HepG2 (cell line): ENCODE data around the gene FAM53B. TPM values are rescaled to one million over a fixed set of nuclear protein-coding genes. Genes with fewer than 3 reads are reported as not detected.

Experiments
- ATAC-seq: fragments of 200-7000 bp; cut with Tn5 transposase; 3 replicates; pipeline ENCODE4 v1.9.1; 2020; ENCODE audit warnings: mild to moderate bottlenecking, moderate library complexity
- BruUV-seq: library from RNA; stranded (reverse); fragments of 400-500 nt; replicated peaks from 2 replicates; lab custom pipeline; 2021; lab: Mats Ljungman, UMichigan
- CTCF ChIA-PET: fragments of 300-600 bp; formaldehyde crosslinking; extraction: SDS; loops from one replicate; lab custom pipeline; 2021; ENCODE audit warnings: low total read pairs, inconsistent platforms, low intra/inter-chr PET ratio; lab: Yijun Ruan, JAX
- POLR2A ChIA-PET: fragments of 350-600 bp; sonication (Branson Sonifier 250); formaldehyde crosslinking; loops from one replicate; lab custom pipeline; 2020; ENCODE audit warnings: antibody characterized with exemption, inconsistent platforms; lab: Yijun Ruan, JAX
- DNase-seq: peaks from one replicate; pipeline ENCODE4 v3.0.0-alpha.2; 2015; ENCODE audit warnings: low spot score
- FAIRE-seq: peaks from 3 replicates; lab custom pipeline; 2011; peaks lifted over from hg19 to GRCh38; lab: Jason Lieb, UNC
- H2AFZ ChIP-seq: one replicate; pipeline ENCODE4 v1.6.1; 2011; ENCODE audit warnings: low read length, inconsistent platforms
- H3K27ac ChIP-seq: fragments of 300-600 bp; 3 replicates; pipeline ENCODE4 v1.8.0; 2011; ENCODE audit warnings: mixed run types, mild to moderate bottlenecking, mixed read lengths, low read length, inconsistent platforms; ENCODE audit not compliant: insufficient read depth; ENCODE audit errors: extremely low read length
- H3K27me3 ChIP-seq, 2 experiments: fragments of 200-600 bp in 1 of 2; 2 replicates in 1 of 2; 3 replicates in 1 of 2; pipeline versions ENCODE4 v1.6.0 to v1.8.0; 2011; ENCODE audit warnings: low read length in 2 of 2, mild to moderate bottlenecking in 2 of 2, moderate library complexity in 2 of 2, inconsistent platforms in 1 of 2; ENCODE audit not compliant: insufficient read depth in 2 of 2, control insufficient read depth in 1 of 2
- H3K36me3 ChIP-seq, 2 experiments: fragments of 200-600 bp in 1 of 2; replicated peaks in 1 of 2; 2 replicates in 1 of 2; 3 replicates in 1 of 2; pipeline versions ENCODE4 v1.5.1 to v1.8.0; 2011; ENCODE audit warnings: low read length in 2 of 2, inconsistent platforms in 1 of 2; ENCODE audit not compliant: insufficient read depth in 2 of 2, control insufficient read depth in 1 of 2
- H3K4me1 ChIP-seq: 2 replicates; pipeline ENCODE4 v1.5.1; 2012; ENCODE audit warnings: low read length, inconsistent platforms; ENCODE audit not compliant: insufficient read depth
- H3K4me2 ChIP-seq: 2 replicates; pipeline ENCODE4 v1.6.0; 2011; ENCODE audit warnings: low read depth, low read length, inconsistent platforms
- H3K4me3 ChIP-seq, 3 experiments: fragments of 200-600 bp in 1 of 3; sonication (generic), shearing (Covaris generic) in 1 of 3; replicated peaks in 1 of 3; 2 replicates each; pipeline ENCODE4 v1.5.1; 2011 to 2016; ENCODE audit warnings: low read length in 3 of 3, inconsistent platforms in 2 of 3, low read depth in 2 of 3, mild to moderate bottlenecking in 2 of 3, control low read depth in 1 of 3, mixed read lengths in 1 of 3; ENCODE audit not compliant: insufficient read depth in 1 of 3
- H3K79me2 ChIP-seq: one replicate; pipeline ENCODE4 v1.6.1; 2011; ENCODE audit warnings: low read length, inconsistent platforms; ENCODE audit not compliant: insufficient read depth
- H3K9ac ChIP-seq: 2 replicates; pipeline ENCODE4 v1.6.0; 2011; ENCODE audit warnings: mild to moderate bottlenecking, low read depth, low read length, inconsistent platforms; ENCODE audit not compliant: insufficient read depth
- H3K9me3 ChIP-seq: 2 replicates; pipeline ENCODE4 v1.5.1; 2012; ENCODE audit warnings: mild to moderate bottlenecking, low read length
- H4K20me1 ChIP-seq: 2 replicates; pipeline ENCODE4 v1.6.0; 2011; ENCODE audit warnings: inconsistent platforms, mild to moderate bottlenecking, low read length, moderate library complexity; ENCODE audit not compliant: insufficient read depth
- EEA1 ChIP-seq: sonication (generic); formaldehyde crosslinking; IDR thresholded peaks from 2 replicates; pipeline ENCODE4 v1.5.1; 2020; ENCODE audit warnings: mild to moderate bottlenecking, missing genetic modification reagents, borderline replicate concordance
- FOXM1 ChIP-seq: sonication (generic); formaldehyde crosslinking; IDR thresholded peaks from 2 replicates; pipeline ENCODE4 v1.5.0; 2020; ENCODE audit warnings: missing genetic modification reagents
- MEIS2 ChIP-seq: sonication (generic); formaldehyde crosslinking; IDR thresholded peaks from 2 replicates; pipeline ENCODE4 v1.9.0; 2021; ENCODE audit warnings: mild to moderate bottlenecking, missing genetic modification reagents
- PAWR ChIP-seq: sonication (generic); formaldehyde crosslinking; IDR thresholded peaks from 2 replicates; pipeline ENCODE4 v1.4.0; 2020; ENCODE audit warnings: missing genetic modification reagents, mild to moderate bottlenecking, borderline replicate concordance
- RAD51 ChIP-seq: fragments of 450-650 bp; IDR thresholded peaks from 2 replicates; pipeline ENCODE4 v1.6.1; 2016; ENCODE audit warnings: borderline replicate concordance
- WGBS: methylation state at CpG from one replicate; pipeline ENCODE4 v1.1.6; 2017; ENCODE audit warnings: low lambda C conversion rate; 5-methylcytosine and 5-hydroxymethylcytosine counted together
- in situ Hi-C: cut with HindIII; loops from 2 replicates; pipeline ENCODE4 v1.10.0; 2017; ENCODE audit warnings: low pct_unique_long_range_greater_than_20kb; ENCODE audit not compliant: extremely low pct_ligation_motif_present
- intact Hi-C: fragments of 100-400 bp; cut with micrococcal nuclease; formaldehyde crosslinking; loops from one replicate; pipeline ENCODE4 v1.10.0; 2022; ENCODE audit not compliant: unreplicated experiment
- polyA plus RNA-seq, 8 experiments: library from polyadenylated mRNA; depleted of rRNA in 3 of 8; stranded (reverse) in 7 of 8; unstranded in 1 of 8; fragments of >200 nt; fragmentation: Illumina TruSeq in 4 of 8; extraction: Trizol in 4 of 8; gene quantifications; 2 replicates each; pipeline versions ENCODE4 v1.2.1 to v1.2.3, GENCODE V29; 2011 to 2016; ENCODE audit warnings: low read depth in 4 of 8, missing spikeins in 1 of 8, mixed read lengths in 1 of 8; ENCODE audit not compliant: insufficient read depth in 1 of 8
- total RNA-seq, 5 experiments: library from RNA; depleted of rRNA; stranded (reverse); fragments of >200 nt; fragmentation: Illumina TruSeq; extraction: Trizol; gene quantifications; 2 replicates each; pipeline ENCODE4 v1.2.3, GENCODE V29; 2016; ENCODE audit warnings: low read depth in 1 of 5
- TF ChIP-seq, protein P1 (sequence below): sonication (generic); formaldehyde crosslinking; IDR thresholded peaks from 2 replicates; pipeline ENCODE4 v1.9.0; 2021; ENCODE audit warnings: mild to moderate bottlenecking, missing genetic modification reagents

Gene FAM53B
- total and polyA plus RNA-seq, 2 of the 13 experiments (the other 11 are each of a cell fraction or from before 2014, with no cell fraction given) = 6.4 to 19.3 TPM

DNA sequence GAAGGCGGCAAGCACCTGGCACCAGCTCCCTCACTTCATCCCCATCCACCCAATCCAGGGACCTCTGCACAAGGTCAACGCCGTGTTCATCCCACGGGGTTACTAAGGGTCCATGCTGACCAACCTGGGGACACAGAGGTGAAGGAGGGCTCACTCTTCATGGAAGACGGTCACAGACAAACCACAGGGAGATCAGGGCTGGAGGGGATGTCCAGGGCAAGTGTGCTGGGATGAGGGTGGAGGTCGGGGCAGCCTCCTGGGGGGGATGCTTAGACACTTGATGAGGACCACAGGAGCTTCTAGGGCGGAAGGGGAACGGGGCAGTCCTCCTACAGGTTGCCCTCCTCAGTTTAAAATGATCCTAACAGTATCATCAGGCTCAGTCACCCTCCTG, 46.7 kb downstream of the FAM53B start:
- H3K27me3 ChIP-seq = no peaks in the 10 kb centered on the region
- ChIA-PET CTCF (no interaction called here), POLR2A (no interaction called here)
- 0 out of 2 replicates have a peak, but pooled peaks cover 2% of the 10 kb centered on the region for H4K20me1 ChIP-seq
- TF ChIP-seq RAD51 (no peak), EEA1 (CRISPR knock-in tag) (no peak)
- peaks cover 8 to 43% of the 10 kb centered on the region in 2 experiments; a peak in 4 of 5 replicates for H3K36me3 ChIP-seq
- ATAC-seq (no peak), FAIRE-seq (no peak), DNase-seq (no peak)
- no peaks in the 10 kb centered on the region for H3K79me2 ChIP-seq
- no peak overlapping the region for H3K4me3 ChIP-seq
- no peaks in the 10 kb centered on the region for H3K9me3 ChIP-seq
- H3K27ac ChIP-seq = no peak overlapping the region
- no TSS peak for BruUV-seq
- intact Hi-C loops = no loop called here
- in situ Hi-C loops = no loop called here
- H3K4me1 ChIP-seq = no peaks in the 10 kb centered on the region
- H3K4me2 ChIP-seq = no peak overlapping the region
- no peak overlapping the region for H3K9ac ChIP-seq
- H2AFZ ChIP-seq = no peak overlapping the region
- WGBS = 100% methylated on average over 4 of the region's 8 CpGs

DNA sequence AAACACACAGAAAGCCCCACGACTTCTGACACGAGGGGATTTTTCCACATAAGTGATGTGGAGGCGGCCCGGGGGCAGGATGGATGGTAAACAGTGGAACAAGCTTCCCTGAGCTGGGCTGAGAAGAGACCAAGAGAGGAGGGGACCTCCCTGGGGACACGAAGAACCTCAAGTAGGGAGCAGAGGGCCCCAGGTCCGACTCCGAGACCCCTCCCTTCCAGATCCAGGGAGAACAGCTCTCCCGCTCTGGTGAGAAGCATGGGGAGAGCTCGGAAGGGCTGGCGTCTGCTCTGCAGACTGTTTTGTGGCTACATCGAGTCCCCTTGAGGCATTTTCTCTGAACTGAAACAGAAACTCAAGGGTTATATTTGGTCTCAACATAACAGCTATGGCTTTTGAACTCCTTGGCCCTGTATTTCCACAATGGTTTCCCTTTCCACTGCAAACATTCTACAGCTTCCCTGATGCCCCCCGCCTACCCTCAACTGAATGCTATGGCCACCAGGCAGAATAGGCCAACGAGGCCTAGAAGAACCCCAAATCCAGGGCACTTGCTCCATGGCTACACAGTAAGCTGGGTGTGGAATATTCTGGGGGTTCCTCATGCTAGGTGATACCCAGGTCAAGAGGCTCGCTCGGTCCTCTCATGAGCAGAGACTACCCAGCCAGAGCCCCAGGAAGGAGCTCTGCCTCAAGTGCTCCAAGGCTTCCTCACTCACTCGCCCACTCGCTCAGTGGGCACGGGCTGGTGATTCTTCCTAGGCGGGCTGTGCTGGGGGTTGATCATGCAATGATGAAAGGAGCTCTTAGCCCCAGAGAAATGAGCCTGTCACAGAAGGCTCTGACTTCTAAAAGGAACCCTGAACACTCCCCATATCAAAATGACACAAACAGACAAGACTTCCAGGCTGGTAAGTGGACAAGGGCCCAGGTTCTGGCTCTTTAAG, 47.5 kb downstream of the FAM53B start:
- POLR2A ChIA-PET = no interaction called here
- CTCF ChIA-PET = no interaction called here
- 91% methylated on average over 15 of the region's 19 CpGs for WGBS
- Histone ChIP-seq H3K4me3 (no peak overlapping the region), H2AFZ (no peak overlapping the region), H3K27me3 (no peaks in the 10 kb centered on the region), H3K9ac (no peak overlapping the region), H3K9me3 (no peaks in the 10 kb centered on the region), H3K27ac (no peak overlapping the region), H4K20me1 (0 out of 2 replicates have a peak, but pooled peaks cover 2% of the 10 kb centered on the region), H3K79me2 (no peaks in the 10 kb centered on the region), H3K4me2 (no peak overlapping the region), H3K4me1 (no peaks in the 10 kb centered on the region), H3K36me3 (peaks cover 8 to 41% of the 10 kb centered on the region in 2 experiments; a peak in 4 of 5 replicates)
- FAIRE-seq = no peak
- in situ Hi-C loops (no loop called here), intact Hi-C loops (no loop called here)
- BruUV-seq = no TSS peak
- no peak for DNase-seq
- ATAC-seq = no peak
- TF ChIP-seq, protein P1, sequence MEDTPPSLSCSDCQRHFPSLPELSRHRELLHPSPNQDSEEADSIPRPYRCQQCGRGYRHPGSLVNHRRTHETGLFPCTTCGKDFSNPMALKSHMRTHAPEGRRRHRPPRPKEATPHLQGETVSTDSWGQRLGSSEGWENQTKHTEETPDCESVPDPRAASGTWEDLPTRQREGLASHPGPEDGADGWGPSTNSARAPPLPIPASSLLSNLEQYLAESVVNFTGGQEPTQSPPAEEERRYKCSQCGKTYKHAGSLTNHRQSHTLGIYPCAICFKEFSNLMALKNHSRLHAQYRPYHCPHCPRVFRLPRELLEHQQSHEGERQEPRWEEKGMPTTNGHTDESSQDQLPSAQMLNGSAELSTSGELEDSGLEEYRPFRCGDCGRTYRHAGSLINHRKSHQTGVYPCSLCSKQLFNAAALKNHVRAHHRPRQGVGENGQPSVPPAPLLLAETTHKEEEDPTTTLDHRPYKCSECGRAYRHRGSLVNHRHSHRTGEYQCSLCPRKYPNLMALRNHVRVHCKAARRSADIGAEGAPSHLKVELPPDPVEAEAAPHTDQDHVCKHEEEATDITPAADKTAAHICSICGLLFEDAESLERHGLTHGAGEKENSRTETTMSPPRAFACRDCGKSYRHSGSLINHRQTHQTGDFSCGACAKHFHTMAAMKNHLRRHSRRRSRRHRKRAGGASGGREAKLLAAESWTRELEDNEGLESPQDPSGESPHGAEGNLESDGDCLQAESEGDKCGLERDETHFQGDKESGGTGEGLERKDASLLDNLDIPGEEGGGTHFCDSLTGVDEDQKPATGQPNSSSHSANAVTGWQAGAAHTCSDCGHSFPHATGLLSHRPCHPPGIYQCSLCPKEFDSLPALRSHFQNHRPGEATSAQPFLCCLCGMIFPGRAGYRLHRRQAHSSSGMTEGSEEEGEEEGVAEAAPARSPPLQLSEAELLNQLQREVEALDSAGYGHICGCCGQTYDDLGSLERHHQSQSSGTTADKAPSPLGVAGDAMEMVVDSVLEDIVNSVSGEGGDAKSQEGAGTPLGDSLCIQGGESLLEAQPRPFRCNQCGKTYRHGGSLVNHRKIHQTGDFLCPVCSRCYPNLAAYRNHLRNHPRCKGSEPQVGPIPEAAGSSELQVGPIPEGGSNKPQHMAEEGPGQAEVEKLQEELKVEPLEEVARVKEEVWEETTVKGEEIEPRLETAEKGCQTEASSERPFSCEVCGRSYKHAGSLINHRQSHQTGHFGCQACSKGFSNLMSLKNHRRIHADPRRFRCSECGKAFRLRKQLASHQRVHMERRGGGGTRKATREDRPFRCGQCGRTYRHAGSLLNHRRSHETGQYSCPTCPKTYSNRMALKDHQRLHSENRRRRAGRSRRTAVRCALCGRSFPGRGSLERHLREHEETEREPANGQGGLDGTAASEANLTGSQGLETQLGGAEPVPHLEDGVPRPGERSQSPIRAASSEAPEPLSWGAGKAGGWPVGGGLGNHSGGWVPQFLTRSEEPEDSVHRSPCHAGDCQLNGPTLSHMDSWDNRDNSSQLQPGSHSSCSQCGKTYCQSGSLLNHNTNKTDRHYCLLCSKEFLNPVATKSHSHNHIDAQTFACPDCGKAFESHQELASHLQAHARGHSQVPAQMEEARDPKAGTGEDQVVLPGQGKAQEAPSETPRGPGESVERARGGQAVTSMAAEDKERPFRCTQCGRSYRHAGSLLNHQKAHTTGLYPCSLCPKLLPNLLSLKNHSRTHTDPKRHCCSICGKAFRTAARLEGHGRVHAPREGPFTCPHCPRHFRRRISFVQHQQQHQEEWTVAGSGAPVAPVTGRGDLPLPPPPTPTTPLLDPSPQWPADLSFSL (CRISPR knock-in tag) = no peak
- no peak for TF ChIP-seq FOXM1 (CRISPR knock-in tag)
- no peak for TF ChIP-seq MEIS2 (CRISPR knock-in tag)
- no peak for TF ChIP-seq PAWR (CRISPR knock-in tag)
